AG04450 (cell line): ENCODE data around the gene HHEX. TPM values are rescaled to one million over a fixed set of nuclear protein-coding genes. Genes with fewer than 3 reads are reported as not detected.
"Not testable (repeated sequence)": the region's sequence is repeated elsewhere in the genome, so short reads cannot be mapped to it uniquely, and the experiment has no call there.

ENCODE experiments used
- CTCF ChIA-PET: fragments of 300-600, 350-600 bp; formaldehyde crosslinking; extraction: SDS; loops from one replicate; lab custom pipeline; 2022; ENCODE audit warnings: antibody characterized with exemption, inconsistent platforms; lab: Charles Lee
- POLR2A ChIA-PET: fragments of 350-600 bp; formaldehyde crosslinking; extraction: SDS; loops from one replicate; lab custom pipeline; 2021; ENCODE audit warnings: antibody characterized with exemption, inconsistent platforms; lab: Yijun Ruan, JAX
- DNase-seq: peaks from one replicate; pipeline ENCODE4 v3.0.0-alpha.2; 2011; ENCODE audit warnings: low read depth, low spot score
- H3K27ac ChIP-seq: one replicate; pipeline ENCODE4 v1.5.1; 2012; ENCODE audit warnings: low read depth, low read length, control low read depth
- H3K27me3 ChIP-seq: one replicate; pipeline ENCODE4 v1.6.0; 2012; ENCODE audit warnings: low read length; ENCODE audit not compliant: control insufficient read depth, insufficient read depth
- H3K4me3 ChIP-seq: 2 replicates; pipeline ENCODE4 v1.5.1; 2011; ENCODE audit warnings: mild to moderate bottlenecking, low read depth, low read length, control low read depth
- H3K9me3 ChIP-seq: 2 replicates; pipeline ENCODE4 v1.5.1; 2012; ENCODE audit warnings: low read length; ENCODE audit not compliant: control insufficient read depth, insufficient read depth
- CTCF ChIP-seq: IDR thresholded peaks from 2 replicates; pipeline ENCODE4 v1.5.1; 2011; ENCODE audit warnings: low read depth, low read length, control low read depth, inconsistent platforms
- polyA minus RNA-seq: library from RNA; depleted of rRNA, polyadenylated mRNA; stranded (reverse); fragments of >200 nt; gene quantifications from 2 replicates; pipeline ENCODE4 v1.2.3, GENCODE V29; 2011; rRNA and poly(A)+ RNA removed
- polyA plus RNA-seq: library from polyadenylated mRNA; depleted of rRNA; stranded (reverse); fragments of >200 nt; gene quantifications from 2 replicates; pipeline ENCODE4 v1.2.3, GENCODE V29; 2011; rRNA removed

HHEX gene
- polyA plus RNA-seq (13.6 and 14.0 TPM in 2 replicates), polyA minus RNA-seq (6.5 and 6.6 TPM in 2 replicates)

- no peak for DNase-seq
- peak within 1 kb of the TSS; percentile 68 for H3K27ac ChIP-seq
- ChIA-PET CTCF (interaction anchor here (0.6 kb wide), 2 partner anchors 660 to 767 kb away, joined by 3 to 6 read pairs; no protein-coding TSS in a partner anchor), POLR2A (interaction anchor here (0.5 to 1.6 kb wide), 11 partner anchors 9 to 1598 kb away, joined by 3 to 18 read pairs (median 4); partner anchors contain the start of gene EXOC6)
- peak within 1 kb of the TSS; percentile 77 for H3K4me3 ChIP-seq
- TF ChIP-seq CTCF: 0 out of 2 replicates have a peak, but pooled peaks have one; percentile 4
- peaks cover 16% of the 10 kb centered on the region for H3K9me3 ChIP-seq
- no peaks in the 10 kb centered on the region for H3K27me3 ChIP-seq
Measured at GRCh38 chr10:92689663-92690210, at the start of gene HHEX. Gene HHEX (plus strand): TSS chr10:92689955. CDS start chr10:92689987, 32 bp downstream.

GRCh38 chr10:92640107-92640506, 49.6 kb upstream of the HHEX start:
- H3K27ac ChIP-seq: no peak overlapping the region
- CTCF ChIA-PET: interaction anchor here (1.0 kb wide), 1 partner anchor 11 kb away, joined by 4 read pairs; no protein-coding TSS in a partner anchor
- no peaks in the 10 kb centered on the region for H3K9me3 ChIP-seq
- no peak for DNase-seq
- no peaks in the 10 kb centered on the region for H3K27me3 ChIP-seq
- no peak overlapping the region for H3K4me3 ChIP-seq
- POLR2A ChIA-PET: no interaction called here
- no peak for TF ChIP-seq CTCF

- DNase-seq: no peak
- Histone ChIP-seq H3K27me3 (no peaks in the 10 kb centered on the region), H3K27ac (no peak overlapping the region), H3K4me3 (no peak overlapping the region), H3K9me3 (no peaks in the 10 kb centered on the region)
- POLR2A ChIA-PET: no interaction called here
- TF ChIP-seq CTCF: no peak
- CTCF ChIA-PET: no interaction called here
Measured at GRCh38 chr10:92641492-92641891, 48.3 kb upstream of the HHEX start.

GRCh38 chr10:92644921-92645320, 44.8 kb upstream of the HHEX start:
- Histone ChIP-seq H3K27ac (no peak overlapping the region), H3K27me3 (no peaks in the 10 kb centered on the region), H3K9me3 (no peaks in the 10 kb centered on the region), H3K4me3 (no peak overlapping the region)
- no peak for TF ChIP-seq CTCF
- POLR2A ChIA-PET: interaction anchor here (0.6 kb wide), 1 partner anchor 151 kb away, joined by 6 read pairs; no protein-coding TSS in a partner anchor
- CTCF ChIA-PET: interaction anchor here (0.8 to 2.3 kb wide), 5 partner anchors 9 to 192 kb away, joined by 3 to 9 read pairs (median 4); no protein-coding TSS in a partner anchor
- no peak for DNase-seq

GRCh38 chr10:92650864-92651263, 38.9 kb upstream of the HHEX start:
- DNase-seq, H3K9me3 ChIP-seq, H3K27me3 ChIP-seq, H3K4me3 ChIP-seq, H3K27ac ChIP-seq, POLR2A ChIA-PET, CTCF ChIA-PET: not testable (repeated sequence)
